DOHH2 (cell line): ENCODE measurements around the gene CHRNB2.

Experiments used
- EZH2phosphoT487 ChIP-seq: fragments of 200-600 bp; sonication (generic); IDR thresholded peaks from 2 replicates; pipeline ENCODE4 v1.6.1; 2017; ENCODE audit warnings: borderline replicate concordance, mild to moderate bottlenecking, antibody characterized with exemption, low read length, moderate library complexity, mixed read lengths
- TF ChIP-seq, protein P1 (sequence below): fragments of 200-600 bp; sonication (generic); IDR thresholded peaks from one replicate; pipeline ENCODE4 v1.5.1; 2014; ENCODE audit warnings: antibody characterized with exemption, mild to moderate bottlenecking, low read depth, low read length; ENCODE audit not compliant: poor library complexity, severe bottlenecking

DNA sequence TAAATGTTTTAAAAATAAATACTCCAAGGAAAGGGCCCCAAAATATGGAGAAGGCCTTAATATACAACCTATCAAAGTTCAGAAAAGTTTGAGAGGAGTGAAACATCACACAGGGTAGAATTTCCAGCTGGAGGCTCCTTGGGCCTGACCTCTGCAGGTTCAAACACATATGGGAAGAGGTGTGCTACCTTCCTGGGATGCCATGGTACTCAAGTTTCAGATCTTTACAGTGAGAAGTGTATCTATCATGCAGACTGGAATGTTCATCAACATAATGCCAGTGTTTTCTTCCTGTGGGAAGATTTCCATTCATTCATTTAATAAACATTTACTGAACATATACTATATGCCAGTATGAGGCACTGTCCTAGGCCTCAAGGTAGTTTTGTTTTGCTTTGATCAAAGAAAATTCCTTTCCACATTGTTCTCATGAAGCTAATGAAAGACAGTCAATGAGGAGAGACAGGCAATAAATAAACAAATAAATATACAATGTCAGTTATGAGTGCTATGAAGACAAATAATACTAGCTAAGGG, 55.0 kb downstream of the CHRNB2 start:
- TF ChIP-seq, protein P1, sequence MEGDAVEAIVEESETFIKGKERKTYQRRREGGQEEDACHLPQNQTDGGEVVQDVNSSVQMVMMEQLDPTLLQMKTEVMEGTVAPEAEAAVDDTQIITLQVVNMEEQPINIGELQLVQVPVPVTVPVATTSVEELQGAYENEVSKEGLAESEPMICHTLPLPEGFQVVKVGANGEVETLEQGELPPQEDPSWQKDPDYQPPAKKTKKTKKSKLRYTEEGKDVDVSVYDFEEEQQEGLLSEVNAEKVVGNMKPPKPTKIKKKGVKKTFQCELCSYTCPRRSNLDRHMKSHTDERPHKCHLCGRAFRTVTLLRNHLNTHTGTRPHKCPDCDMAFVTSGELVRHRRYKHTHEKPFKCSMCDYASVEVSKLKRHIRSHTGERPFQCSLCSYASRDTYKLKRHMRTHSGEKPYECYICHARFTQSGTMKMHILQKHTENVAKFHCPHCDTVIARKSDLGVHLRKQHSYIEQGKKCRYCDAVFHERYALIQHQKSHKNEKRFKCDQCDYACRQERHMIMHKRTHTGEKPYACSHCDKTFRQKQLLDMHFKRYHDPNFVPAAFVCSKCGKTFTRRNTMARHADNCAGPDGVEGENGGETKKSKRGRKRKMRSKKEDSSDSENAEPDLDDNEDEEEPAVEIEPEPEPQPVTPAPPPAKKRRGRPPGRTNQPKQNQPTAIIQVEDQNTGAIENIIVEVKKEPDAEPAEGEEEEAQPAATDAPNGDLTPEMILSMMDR: no peak
- TF ChIP-seq EZH2phosphoT487: no peak
